Parathyroid adenoma (tissue), 2 donors: ENCODE data around the gene ABCA6.
"Not testable (repeated sequence)": the region's sequence is repeated elsewhere in the genome, so short reads cannot be mapped to it uniquely, and the experiment has no call there.

Experiments used
- H2AFZ ChIP-seq: fragments of 300-600 bp; sonication (generic); one replicate; pipeline ENCODE4 v1.7.0; 2017; ENCODE audit warnings: antibody characterized with exemption, mild to moderate bottlenecking
- H3K27ac ChIP-seq: fragments of 300-600 bp; sonication (generic); one replicate; pipeline ENCODE4 v1.7.0; 2017
- H3K27me3 ChIP-seq: fragments of 300-600 bp; sonication (generic); one replicate; pipeline ENCODE4 v1.7.0; 2017; ENCODE audit warnings: low read length; ENCODE audit not compliant: control insufficient read depth, insufficient read depth
- H3K36me3 ChIP-seq: fragments of 300-600 bp; sonication (generic); one replicate; pipeline ENCODE4 v1.7.0; 2017; ENCODE audit warnings: low read length; ENCODE audit not compliant: control insufficient read depth, insufficient read depth
- H3K4me1 ChIP-seq: fragments of 300-600 bp; sonication (generic); one replicate; pipeline ENCODE4 v1.7.0; 2017; ENCODE audit warnings: control low read depth
- H3K4me2 ChIP-seq: fragments of 300-600 bp; sonication (generic); one replicate; pipeline ENCODE4 v1.7.0; 2017; ENCODE audit warnings: low read length
- H3K4me3 ChIP-seq: fragments of 300-600 bp; sonication (generic); one replicate; pipeline ENCODE4 v1.7.0; 2017; ENCODE audit warnings: low read depth, low read length
- H3K79me2 ChIP-seq: fragments of 300-600 bp; sonication (generic); one replicate; pipeline ENCODE4 v1.7.0; 2017; ENCODE audit warnings: control low read depth
- H3K9ac ChIP-seq: fragments of 300-600 bp; sonication (generic); one replicate; pipeline ENCODE4 v1.7.0; 2017; ENCODE audit warnings: mild to moderate bottlenecking
- H3K9me3 ChIP-seq: fragments of 300-600 bp; sonication (generic); one replicate; pipeline ENCODE4 v1.7.0; 2017; ENCODE audit warnings: low read length; ENCODE audit not compliant: control insufficient read depth
- TF ChIP-seq, protein P1 (sequence below): fragments of 300-600 bp; sonication (generic); IDR thresholded peaks from one replicate; pipeline ENCODE4 v1.7.0; 2017; ENCODE audit warnings: antibody characterized with exemption, mild to moderate bottlenecking
- donor health status: primary hyperparathyroidism.

The ABCA6 gene

GRCh38 chr17:69071233-69071586 is 70.5 kb downstream of the ABCA6 start:
- H3K9ac ChIP-seq, H3K27ac ChIP-seq, H3K36me3 ChIP-seq, H3K79me2 ChIP-seq, H3K4me2 ChIP-seq, H3K27me3 ChIP-seq, H3K9me3 ChIP-seq, H3K4me1 ChIP-seq, H2AFZ ChIP-seq, H3K4me3 ChIP-seq: not testable (repeated sequence)

DNA sequence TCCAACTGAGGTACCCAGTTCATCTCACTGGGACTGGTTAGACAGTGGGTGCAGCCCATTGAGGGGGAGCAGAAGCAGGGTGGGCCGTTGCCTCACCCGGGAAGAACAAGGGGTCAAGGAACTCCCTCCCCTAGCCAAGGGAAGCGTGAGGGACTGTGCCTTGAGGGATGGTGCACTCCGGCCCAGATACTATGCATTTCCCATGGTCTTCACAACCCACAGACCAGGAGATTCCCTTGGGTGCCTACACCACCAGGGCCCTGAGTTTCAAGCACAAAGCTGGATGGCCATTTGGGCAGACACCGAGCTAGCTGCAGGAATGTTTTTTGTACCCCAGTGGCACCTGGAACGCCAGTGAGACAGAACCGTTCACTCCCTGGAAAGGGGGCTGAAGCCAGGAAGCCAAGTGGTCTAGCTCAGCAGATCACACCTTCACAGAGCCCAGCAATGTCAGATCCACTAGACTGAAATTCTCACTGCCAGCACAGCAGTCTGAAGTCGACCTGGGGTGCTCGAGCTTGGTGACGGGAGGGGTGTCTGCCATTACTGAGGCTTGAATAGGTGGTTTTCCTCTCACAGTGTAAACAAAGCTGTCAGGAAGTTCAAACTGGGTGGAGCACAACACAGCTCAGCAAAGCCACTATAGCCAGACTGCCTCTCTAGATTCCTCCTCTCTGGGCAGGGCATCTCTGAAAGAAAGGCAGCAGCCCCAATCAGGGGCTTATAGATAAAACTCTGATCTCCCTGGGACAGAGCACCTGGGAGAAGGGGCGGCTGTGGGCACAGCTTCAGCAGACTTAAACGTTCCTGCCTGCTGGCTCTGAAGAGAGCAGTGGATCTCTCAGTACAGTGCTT is 71.1 kb downstream of the ABCA6 start:
- not testable (repeated sequence) for H3K79me2 ChIP-seq, H3K4me1 ChIP-seq, H3K9me3 ChIP-seq, H3K36me3 ChIP-seq, H3K27ac ChIP-seq, H3K4me2 ChIP-seq, H3K27me3 ChIP-seq, H2AFZ ChIP-seq, H3K4me3 ChIP-seq, H3K9ac ChIP-seq

GRCh38 chr17:69069226-69069750 is 72.4 kb downstream of the ABCA6 start:
- Histone ChIP-seq H2AFZ (no peak overlapping the region), H3K27me3 (no peaks in the 10 kb centered on the region), H3K4me2 (no peak overlapping the region), H3K79me2 (no peaks in the 10 kb centered on the region), H3K9me3 (no peaks in the 10 kb centered on the region), H3K27ac (no peak overlapping the region), H3K36me3 (no peaks in the 10 kb centered on the region), H3K4me3 (no peak overlapping the region), H3K4me1 (no peaks in the 10 kb centered on the region), H3K9ac (no peak overlapping the region)
- TF ChIP-seq, protein P1, sequence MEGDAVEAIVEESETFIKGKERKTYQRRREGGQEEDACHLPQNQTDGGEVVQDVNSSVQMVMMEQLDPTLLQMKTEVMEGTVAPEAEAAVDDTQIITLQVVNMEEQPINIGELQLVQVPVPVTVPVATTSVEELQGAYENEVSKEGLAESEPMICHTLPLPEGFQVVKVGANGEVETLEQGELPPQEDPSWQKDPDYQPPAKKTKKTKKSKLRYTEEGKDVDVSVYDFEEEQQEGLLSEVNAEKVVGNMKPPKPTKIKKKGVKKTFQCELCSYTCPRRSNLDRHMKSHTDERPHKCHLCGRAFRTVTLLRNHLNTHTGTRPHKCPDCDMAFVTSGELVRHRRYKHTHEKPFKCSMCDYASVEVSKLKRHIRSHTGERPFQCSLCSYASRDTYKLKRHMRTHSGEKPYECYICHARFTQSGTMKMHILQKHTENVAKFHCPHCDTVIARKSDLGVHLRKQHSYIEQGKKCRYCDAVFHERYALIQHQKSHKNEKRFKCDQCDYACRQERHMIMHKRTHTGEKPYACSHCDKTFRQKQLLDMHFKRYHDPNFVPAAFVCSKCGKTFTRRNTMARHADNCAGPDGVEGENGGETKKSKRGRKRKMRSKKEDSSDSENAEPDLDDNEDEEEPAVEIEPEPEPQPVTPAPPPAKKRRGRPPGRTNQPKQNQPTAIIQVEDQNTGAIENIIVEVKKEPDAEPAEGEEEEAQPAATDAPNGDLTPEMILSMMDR = no peak

GRCh38 chr17:69067274-69068047 is 74.2 kb downstream of the ABCA6 start:
- no peaks in the 10 kb centered on the region for H3K9me3 ChIP-seq
- no peaks in the 10 kb centered on the region for H3K79me2 ChIP-seq
- H3K36me3 ChIP-seq = no peaks in the 10 kb centered on the region
- no peak overlapping the region for H3K4me2 ChIP-seq
- TF ChIP-seq, protein P1 = no peak
- no peaks in the 10 kb centered on the region for H3K4me1 ChIP-seq
- no peak overlapping the region for H3K27ac ChIP-seq
- no peak overlapping the region for H3K4me3 ChIP-seq
- H3K27me3 ChIP-seq = no peaks in the 10 kb centered on the region
- no peak overlapping the region for H3K9ac ChIP-seq
- H2AFZ ChIP-seq = no peak overlapping the region

GRCh38 chr17:69066482-69066881 is 75.2 kb downstream of the ABCA6 start:
- Histone ChIP-seq H2AFZ (no peak overlapping the region), H3K27ac (no peak overlapping the region), H3K27me3 (no peaks in the 10 kb centered on the region), H3K4me2 (no peak overlapping the region), H3K9me3 (no peaks in the 10 kb centered on the region), H3K4me3 (no peak overlapping the region), H3K9ac (no peak overlapping the region), H3K4me1 (no peaks in the 10 kb centered on the region), H3K36me3 (no peaks in the 10 kb centered on the region), H3K79me2 (no peaks in the 10 kb centered on the region)
- TF ChIP-seq, protein P1 = no peak
